H1 (cell line): ENCODE data around the gene RABL6. TPM values are rescaled to one million over a fixed set of nuclear protein-coding genes. Genes with fewer than 3 reads are reported as not detected.

Experiments used
- CHD2 ChIP-seq: IDR thresholded peaks from 2 replicates; pipeline ENCODE4 v1.6.1; 2012; ENCODE audit warnings: low read length, improper control_type of control experiment
- KDM5A ChIP-seq: fragments of 200-600 bp; IDR thresholded peaks from 2 replicates; pipeline ENCODE4 v1.7.1; 2012; ENCODE audit warnings: mild to moderate bottlenecking, low read length, inconsistent platforms, mixed read lengths
- NRF1 ChIP-seq: IDR thresholded peaks from 2 replicates; pipeline ENCODE4 v1.6.1; 2011; ENCODE audit warnings: mild to moderate bottlenecking, low read depth, low read length, improper control_type of control experiment
- polyA plus RNA-seq, 7 experiments: library from polyadenylated mRNA; depleted of rRNA in 3 of 7; stranded (reverse) in 5 of 7; unstranded in 2 of 7; fragments of >200 nt in 5 of 7; fragments of 200-250 nt in 2 of 7; gene quantifications; 1 replicate in 5 of 7; 2 replicates in 1 of 7; 4 replicates in 1 of 7; pipeline versions ENCODE4 v1.2.1 to v1.2.3, GENCODE V29; 2011 to 2013; ENCODE audit warnings: missing spikeins in 2 of 7, mixed read lengths in 2 of 7
- total RNA-seq: library from RNA; stranded (reverse); fragmentation: NEBNext Ultra II Directional; extraction: Animal tissue kit (Norgen Biotek cat#: 25700); gene quantifications from 2 replicates; pipeline ENCODE4 v1.2.1, GENCODE V29; 2021

RABL6 gene
- total and polyA plus RNA-seq, 2 of the 8 experiments (the other 6 are each of a cell fraction or from before 2014, with no cell fraction given), result 70.1 to 130 TPM

- TF ChIP-seq NRF1 (no peak), CHD2 (no peak), KDM5A (no peak)
Observed at GRCh38 chr9:136853596-136854112, 45.9 kb downstream of the RABL6 start (continued).
